Measurements from ENCODE around the gene DIPK1B. TPM values are rescaled to one million over a fixed set of nuclear protein-coding genes. Genes with fewer than 3 reads are reported as not detected.

The DIPK1B gene
- total RNA-seq, 1 experiment from 2014 or later = not detected

DNA sequence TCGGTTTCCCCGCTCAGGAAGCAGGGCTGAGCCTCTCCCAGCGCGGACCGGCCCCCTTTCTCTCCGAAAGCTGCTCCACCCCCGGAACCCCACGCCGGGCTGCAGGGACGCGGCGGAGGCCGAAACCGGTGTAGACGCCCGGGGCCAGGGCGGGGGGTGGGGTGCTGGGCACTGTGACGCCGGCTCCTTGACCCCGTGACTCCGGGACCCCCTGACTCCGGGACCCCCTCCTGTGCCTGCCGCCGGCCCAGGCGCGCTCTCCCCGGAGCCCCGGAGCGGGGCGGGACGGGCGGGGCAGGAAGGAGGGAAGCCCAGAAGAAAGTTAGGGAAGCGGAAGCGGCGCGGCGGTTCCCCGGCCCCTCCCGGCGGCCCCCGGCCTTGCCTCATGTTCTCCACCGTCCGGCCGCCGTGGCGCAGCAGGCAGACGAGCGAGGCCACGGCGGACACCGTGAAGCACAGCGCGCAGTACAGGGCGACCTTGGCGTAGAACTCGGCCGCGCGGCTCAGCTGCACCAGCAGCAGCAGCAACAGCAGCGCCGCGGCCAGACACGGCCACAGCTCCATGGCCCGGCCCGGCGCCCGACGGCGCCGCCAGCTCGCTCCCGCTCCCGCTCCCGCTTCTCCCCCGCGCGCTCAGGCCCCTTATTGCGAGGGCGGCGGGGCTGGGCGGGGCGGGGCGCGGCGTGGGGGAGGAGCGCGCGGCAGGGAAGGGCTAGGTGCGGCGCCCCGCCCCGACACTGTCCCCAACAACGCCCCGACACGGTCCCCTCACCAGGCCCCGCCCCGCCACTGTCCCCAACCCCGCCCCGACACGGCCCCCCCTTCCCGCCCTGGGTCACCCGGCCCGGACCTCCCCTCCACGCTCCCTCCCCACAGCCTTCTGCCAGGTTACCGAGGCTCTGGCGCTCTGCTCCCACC, 25.3 kb upstream of the DIPK1B start, which contains the start of gene AGPAT2:
Gene AGPAT2, minus strand, starts transcription at position 664 of the 918 bp plus-strand sequence. Its CDS starts 100 bp downstream, at position 564.
- Histone ChIP-seq H3K9me3 (replicated peaks) (0 out of 2 replicates have a peak, but pooled peaks cover 3% of the 10 kb centered on the region), H3K27ac (no peak within 1 kb of the TSS), H3K36me3 (0 out of 2 replicates have a peak, but pooled peaks cover 2% of the 10 kb centered on the region), H3K4me1 (replicated peaks) (peaks cover 10% of the 10 kb centered on the region), H3K4me3 (peak within 1 kb of the TSS; percentile 66), H3K27me3 (replicated peaks) (no peaks in the 10 kb centered on the region)
- DNase-seq (ENCODE audit: low read depth in 1 of 2, low spot score in 2 of 2) = peak; percentile 56 to 60

DNA sequence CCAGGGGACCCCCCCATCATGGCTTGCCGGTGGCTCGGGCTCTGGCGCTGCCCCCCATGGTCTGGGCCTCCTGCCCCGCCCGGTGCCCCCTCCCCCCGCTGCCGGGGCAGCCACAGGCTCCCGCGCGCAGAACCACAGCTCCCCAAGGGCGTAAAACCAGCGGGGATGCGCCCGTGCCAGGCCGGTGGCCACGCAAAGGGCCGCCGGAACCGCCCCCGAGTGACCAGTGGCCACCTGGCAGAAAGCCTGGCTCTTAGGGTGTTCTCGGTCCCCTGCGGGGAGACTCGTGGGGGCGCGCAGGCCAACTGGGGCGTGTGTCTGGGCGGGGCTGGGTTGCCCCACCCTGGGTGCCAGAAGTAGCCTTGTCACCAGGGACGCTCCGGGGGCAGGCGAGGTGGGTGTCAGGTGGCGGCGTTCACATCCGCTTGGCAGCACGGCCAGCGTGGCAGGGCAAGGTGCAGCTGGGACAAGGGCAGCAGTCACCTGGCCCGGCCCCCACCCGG, 24.6 kb upstream of the DIPK1B start:
- Histone ChIP-seq H3K36me3 (0 out of 2 replicates have a peak, but pooled peaks cover 2% of the 10 kb centered on the region), H3K4me1 (replicated peaks) (peaks cover 10% of the 10 kb centered on the region), H3K27me3 (replicated peaks) (no peaks in the 10 kb centered on the region), H3K27ac (no peak overlapping the region), H3K4me3 (no peak overlapping the region), H3K9me3 (replicated peaks) (0 out of 2 replicates have a peak, but pooled peaks cover 3% of the 10 kb centered on the region)
- no peak for DNase-seq (ENCODE audit: low read depth in 1 of 2, low spot score in 2 of 2)

DNA sequence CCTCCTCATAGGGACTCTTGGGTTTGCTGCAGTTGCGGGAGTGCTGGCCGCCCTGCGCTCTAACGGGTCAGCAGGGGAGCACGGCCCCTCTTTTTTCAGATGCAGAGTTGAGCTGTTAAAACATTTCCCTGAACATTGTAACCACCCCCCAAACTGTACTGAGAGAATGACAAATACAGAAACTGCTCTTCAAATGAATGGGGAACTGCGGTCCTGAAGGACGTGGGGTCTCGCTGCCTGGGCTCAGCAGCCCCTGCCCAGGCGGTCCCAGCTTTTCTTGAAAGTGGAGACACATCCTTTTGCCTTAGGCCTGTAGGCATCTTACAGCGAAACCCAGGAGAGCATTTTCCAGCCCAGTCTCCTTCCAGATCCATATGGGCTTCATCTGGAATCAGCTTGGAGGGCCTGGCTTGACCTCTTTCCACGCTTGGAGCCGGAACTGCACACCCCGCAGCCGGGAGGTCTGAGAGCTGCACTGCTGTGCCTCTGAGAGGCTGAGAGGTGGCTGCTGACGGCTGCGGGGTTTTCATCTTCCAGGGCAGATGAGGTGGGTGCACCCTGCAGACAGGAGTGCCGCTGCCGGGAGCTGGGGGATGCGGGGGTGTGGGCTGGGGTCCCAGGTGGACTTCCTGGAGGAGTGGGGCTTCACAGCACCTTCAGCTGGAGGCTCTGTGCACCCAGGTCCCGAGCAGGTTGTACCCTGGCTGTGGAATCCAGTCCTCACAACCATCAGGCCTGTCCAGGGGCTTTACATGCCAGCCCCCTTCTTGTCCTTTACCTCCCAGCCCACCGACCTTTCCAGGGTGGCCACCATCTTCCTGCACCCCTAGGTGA, 23.9 kb upstream of the DIPK1B start:
- H3K4me3 ChIP-seq = no peak overlapping the region
- H3K36me3 ChIP-seq = 0 out of 2 replicates have a peak, but pooled peaks cover 2% of the 10 kb centered on the region
- H3K27me3 ChIP-seq (replicated peaks) = no peaks in the 10 kb centered on the region; the same call in 1 of the 2 replicates
- DNase-seq (ENCODE audit: low read depth in 1 of 2, low spot score in 2 of 2) = no peak
- peaks cover 10% of the 10 kb centered on the region for H3K4me1 ChIP-seq (replicated peaks)
- no peak overlapping the region for H3K27ac ChIP-seq
- H3K9me3 ChIP-seq (replicated peaks) = 0 out of 2 replicates have a peak, but pooled peaks cover 3% of the 10 kb centered on the region

DNA sequence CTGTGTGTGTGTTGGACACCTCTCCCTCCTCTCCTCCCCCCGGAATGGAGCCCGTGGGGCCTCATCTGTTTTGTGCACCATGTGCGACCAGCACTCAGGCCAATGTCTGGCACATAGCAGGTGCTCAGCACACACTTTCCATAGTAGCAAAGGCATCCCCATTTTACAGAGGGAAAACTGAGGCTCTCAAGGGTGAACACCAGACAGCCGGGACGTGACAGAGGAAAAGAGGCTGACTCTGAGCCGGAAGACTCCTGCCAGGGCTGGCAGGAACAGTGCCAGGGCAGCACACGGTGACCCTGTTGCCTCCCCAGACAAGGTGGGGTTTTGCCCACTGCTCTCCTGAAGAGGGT, 23.3 kb upstream of the DIPK1B start:
- Histone ChIP-seq H3K27me3 (replicated peaks) (peaks cover 3% of the 10 kb centered on the region; the same call in 1 of the 2 replicates), H3K27ac (no peak overlapping the region), H3K9me3 (replicated peaks) (0 out of 2 replicates have a peak, but pooled peaks cover 3% of the 10 kb centered on the region), H3K4me3 (no peak overlapping the region), H3K36me3 (0 out of 2 replicates have a peak, but pooled peaks cover 2% of the 10 kb centered on the region), H3K4me1 (replicated peaks) (peaks cover 14% of the 10 kb centered on the region)
- no peak for DNase-seq (ENCODE audit: low read depth in 1 of 2, low spot score in 2 of 2)

DNA sequence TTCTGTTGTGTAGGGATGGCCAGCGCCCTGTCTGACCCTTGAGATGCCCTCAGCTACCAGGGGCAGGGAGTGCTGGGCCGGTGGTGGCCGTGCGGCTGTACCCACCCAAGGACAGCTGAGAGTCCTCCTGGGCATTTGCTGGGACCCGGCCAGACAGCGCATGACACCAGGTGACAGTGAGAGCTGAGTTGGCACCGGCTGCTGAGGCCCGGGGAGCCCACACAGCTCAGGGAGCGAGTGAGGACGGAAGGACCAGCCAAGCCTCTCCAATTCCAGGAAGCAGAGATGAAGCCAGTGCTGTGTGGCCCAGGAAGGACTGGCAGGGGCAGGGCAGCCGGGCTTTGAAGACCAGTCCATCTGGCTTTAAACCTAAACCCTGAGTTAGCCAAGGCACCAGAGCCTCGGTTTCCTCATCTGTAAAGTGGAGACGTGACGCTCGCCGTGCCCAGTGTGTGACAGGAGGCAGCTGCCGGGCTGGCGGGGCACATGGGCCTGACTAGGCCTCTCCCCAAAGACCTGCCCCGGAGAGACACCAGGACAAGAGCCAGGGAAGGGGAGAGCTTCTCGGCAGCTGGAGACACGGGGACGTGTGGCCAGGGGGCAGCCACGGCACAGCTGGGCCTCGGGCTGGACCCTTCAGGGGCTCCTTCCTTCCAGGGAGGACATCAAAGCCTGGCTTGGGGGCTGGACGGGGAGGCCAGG, 22.1 kb upstream of the DIPK1B start:
- Histone ChIP-seq H3K4me1 (replicated peaks) (peaks cover 15% of the 10 kb centered on the region), H3K36me3 (0 out of 2 replicates have a peak, but pooled peaks cover 2% of the 10 kb centered on the region), H3K27me3 (replicated peaks) (peaks cover 8% of the 10 kb centered on the region; the same call in 1 of the 2 replicates), H3K9me3 (replicated peaks) (0 out of 2 replicates have a peak, but pooled peaks cover 3% of the 10 kb centered on the region), H3K27ac (no peak overlapping the region), H3K4me3 (no peak overlapping the region)
- DNase-seq (ENCODE audit: low read depth in 1 of 2, low spot score in 2 of 2) = no peak

DNA sequence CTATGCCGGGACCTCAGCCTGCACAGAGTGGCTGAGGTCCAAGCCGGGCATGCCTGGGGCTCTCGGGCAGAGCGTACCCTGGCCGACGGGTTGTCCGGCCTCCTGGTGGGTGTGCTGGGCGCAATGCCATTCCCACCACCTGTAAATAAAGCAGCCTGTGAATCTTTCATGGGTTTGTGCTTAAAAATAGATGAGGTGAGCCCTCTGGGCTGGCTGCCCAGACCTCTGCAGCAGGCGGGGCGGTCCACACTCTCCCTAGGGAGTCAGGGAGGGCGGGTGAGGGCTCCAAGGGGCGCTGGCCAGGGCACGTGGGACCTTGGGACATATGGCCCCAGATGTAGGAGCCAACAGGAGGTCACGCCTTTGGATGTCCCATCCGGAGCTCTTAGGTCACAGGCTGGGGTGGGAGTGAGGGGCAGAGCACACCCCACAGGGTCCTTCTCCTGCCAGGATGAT, 21.5 kb upstream of the DIPK1B start:
- 0 out of 2 replicates have a peak, but pooled peaks cover 3% of the 10 kb centered on the region for H3K9me3 ChIP-seq (replicated peaks)
- peaks cover 14% of the 10 kb centered on the region for H3K4me1 ChIP-seq (replicated peaks)
- H3K27me3 ChIP-seq (replicated peaks) = peaks cover 11% of the 10 kb centered on the region; the same call in 1 of the 2 replicates
- no peak overlapping the region for H3K27ac ChIP-seq
- no peak for DNase-seq (ENCODE audit: low read depth in 1 of 2, low spot score in 2 of 2)
- H3K4me3 ChIP-seq = no peak overlapping the region
- H3K36me3 ChIP-seq = 0 out of 2 replicates have a peak, but pooled peaks cover 2% of the 10 kb centered on the region

DNA sequence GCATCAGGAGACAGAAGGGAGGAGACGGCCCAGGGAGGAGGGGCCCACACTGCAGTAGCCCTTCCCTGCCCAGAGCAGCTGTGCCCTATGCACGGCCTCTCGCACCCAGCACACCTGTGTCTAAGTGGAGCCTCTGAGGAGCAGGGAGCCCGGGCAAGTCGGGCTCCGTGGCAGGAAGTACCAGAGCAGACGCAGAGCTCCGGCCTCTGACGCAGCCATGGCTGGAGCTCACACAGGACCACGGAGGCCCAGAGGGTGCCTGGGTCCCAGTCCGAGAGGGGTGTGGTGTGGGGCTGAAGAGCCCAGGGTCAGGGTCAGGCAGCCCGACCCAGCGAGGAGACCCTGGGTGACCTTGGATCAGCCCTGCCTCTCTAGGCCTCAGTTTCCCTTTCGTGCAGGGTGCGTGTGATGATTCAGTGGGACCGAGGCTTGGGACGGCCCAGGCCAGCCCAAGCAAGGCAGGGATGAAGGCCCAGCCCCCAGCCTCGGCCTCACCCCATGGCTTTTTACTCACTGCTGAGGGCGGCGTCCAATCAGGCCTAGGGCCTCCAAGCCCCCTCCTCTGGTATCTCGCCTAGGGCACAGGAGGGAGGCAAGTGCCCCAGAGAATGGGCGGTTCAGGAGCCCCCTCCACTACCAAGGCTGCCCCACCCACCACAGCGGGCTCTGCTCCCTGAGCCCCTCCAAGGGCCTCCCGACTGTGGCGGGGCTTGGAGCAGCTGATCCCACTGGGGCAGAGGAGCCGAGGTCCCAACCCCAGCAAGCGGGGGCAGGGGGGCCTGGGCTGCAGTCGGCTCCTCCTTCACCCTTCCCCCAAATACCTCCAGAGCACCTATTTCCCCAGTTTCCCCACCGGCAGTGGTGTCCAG, 20.8 kb upstream of the DIPK1B start:
- no peak for DNase-seq (ENCODE audit: low read depth in 1 of 2, low spot score in 2 of 2)
- 0 out of 2 replicates have a peak, but pooled peaks cover under 1% of the 10 kb centered on the region for H3K9me3 ChIP-seq (replicated peaks)

DNA sequence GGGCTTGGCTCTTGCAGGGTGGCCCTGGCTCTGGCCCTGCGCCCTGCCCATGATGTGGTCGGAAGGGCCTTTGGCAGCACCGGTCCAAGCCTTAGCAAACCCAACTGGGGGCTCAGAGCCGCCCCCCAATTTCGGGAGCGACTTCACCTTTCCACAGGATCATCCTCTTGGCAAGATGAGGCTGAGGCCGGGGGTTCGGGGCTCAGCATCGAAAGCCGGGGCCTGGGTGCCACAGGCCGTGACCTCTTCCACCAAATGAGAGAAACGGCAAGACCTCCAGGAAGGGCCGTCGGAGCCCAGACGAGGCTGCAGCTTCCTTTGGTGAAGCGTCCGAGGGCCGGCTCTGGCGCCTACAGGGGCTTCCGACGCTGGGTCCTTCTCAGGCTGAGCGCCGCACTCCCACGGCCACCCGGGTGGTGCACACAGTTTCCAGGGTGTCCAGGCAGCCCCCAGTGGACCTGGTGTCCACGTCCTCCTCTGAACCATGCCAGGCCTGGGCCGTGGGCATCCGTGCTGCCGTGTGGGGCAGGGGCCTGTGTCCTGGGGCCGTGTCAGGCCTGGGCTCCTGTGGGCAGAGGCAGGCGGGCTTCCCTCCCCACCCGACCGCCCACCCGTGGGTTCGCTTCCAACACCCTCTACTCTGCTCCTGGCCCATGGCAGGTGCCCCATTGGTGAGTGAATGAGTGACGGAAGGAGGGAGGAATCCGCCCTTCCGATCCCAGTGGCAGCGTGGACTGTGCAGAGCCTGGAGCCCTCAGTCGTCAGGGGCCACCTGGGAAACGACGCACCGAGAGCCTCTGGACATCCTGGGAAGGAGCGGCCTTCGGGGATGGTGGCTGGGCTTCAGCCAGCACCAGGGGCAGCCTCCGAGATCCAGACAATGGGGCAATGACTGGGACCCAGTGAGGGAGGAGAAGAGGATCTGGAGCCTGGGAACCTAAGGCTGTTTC, 19.9 kb upstream of the DIPK1B start:
- no peaks in the 10 kb centered on the region for H3K9me3 ChIP-seq (replicated peaks)
- peaks cover 6% of the 10 kb centered on the region for H3K4me1 ChIP-seq (replicated peaks)
- peaks cover 11% of the 10 kb centered on the region; the same call in 1 of the 2 replicates for H3K27me3 ChIP-seq (replicated peaks)
- no peak overlapping the region for H3K4me3 ChIP-seq
- no peaks in the 10 kb centered on the region for H3K36me3 ChIP-seq
- H3K27ac ChIP-seq = no peak overlapping the region
- DNase-seq (ENCODE audit: low read depth in 1 of 2, low spot score in 2 of 2) = no peak

More for the DNA sequence above, 20.8 kb upstream of the DIPK1B start:
- H3K4me3 ChIP-seq = no peak overlapping the region
- H3K4me1 ChIP-seq (replicated peaks) = peaks cover 7% of the 10 kb centered on the region
- no peak overlapping the region for H3K27ac ChIP-seq
- H3K27me3 ChIP-seq (replicated peaks) = peaks cover 11% of the 10 kb centered on the region; the same call in 1 of the 2 replicates
- 0 out of 2 replicates have a peak, but pooled peaks cover 2% of the 10 kb centered on the region for H3K36me3 ChIP-seq

DNA sequence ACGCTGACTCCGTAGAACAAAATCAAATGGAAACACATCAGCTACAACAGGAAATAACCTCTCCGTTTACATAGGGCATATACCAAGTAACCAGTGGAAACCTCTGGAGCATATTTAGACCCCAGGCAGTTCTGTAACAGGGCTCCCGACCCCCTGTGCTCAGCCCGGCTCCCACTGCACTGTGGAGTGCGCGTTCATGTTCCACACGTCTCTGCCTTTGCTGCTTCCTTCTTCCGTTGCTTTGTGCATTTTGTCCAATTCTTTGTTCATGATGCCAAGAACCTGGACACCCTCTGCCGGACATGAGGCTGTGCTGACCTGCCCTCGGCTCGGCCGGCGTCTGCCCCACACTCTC, 19.3 kb upstream of the DIPK1B start:
- no peak for DNase-seq (ENCODE audit: low read depth in 1 of 2, low spot score in 2 of 2)
- peaks cover 6% of the 10 kb centered on the region for H3K4me1 ChIP-seq (replicated peaks)
- no peaks in the 10 kb centered on the region for H3K36me3 ChIP-seq
- H3K9me3 ChIP-seq (replicated peaks) = no peaks in the 10 kb centered on the region
- H3K27ac ChIP-seq = no peak overlapping the region
- peaks cover 16% of the 10 kb centered on the region; the same call in 1 of the 2 replicates for H3K27me3 ChIP-seq (replicated peaks)
- no peak overlapping the region for H3K4me3 ChIP-seq

DNA sequence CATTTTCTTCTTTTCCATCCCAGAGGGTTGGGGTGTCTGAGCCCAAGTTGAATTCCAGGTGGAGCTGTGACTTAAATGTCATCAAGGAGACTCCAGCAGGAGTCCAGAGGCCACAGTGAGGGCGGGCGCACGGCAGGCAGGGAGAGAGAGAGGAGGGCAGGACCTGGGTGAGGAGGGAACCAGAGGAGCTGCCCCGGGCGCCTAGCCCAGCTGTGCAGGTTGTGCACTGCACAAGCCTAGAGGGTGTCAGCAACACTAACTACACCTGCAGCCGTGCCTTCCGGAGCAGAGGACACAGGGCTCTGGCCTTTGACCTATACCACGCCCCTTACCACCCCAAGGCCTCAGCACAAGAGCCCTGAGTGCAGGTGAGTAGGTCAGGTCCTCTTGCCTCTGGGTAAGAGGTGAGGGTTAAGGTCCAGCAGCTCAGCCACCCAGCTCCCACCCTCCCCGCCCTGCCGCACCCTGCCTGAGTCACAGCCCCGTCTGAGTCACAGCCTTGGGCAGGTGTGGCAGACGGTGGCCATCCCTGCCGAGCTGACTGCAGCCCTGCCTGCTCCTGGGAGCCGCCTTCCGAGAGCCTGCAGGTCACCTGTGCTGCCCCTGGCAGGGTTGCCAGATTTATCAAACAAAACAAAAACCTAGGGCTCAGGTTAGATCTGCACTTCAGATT, 18.7 kb upstream of the DIPK1B start:
- H3K4me3 ChIP-seq = no peak overlapping the region
- no peak for DNase-seq (ENCODE audit: low read depth in 1 of 2, low spot score in 2 of 2)

More for the DNA sequence above, 18.7 kb upstream of the DIPK1B start:
- Histone ChIP-seq H3K27ac (no peak overlapping the region), H3K27me3 (replicated peaks) (peaks cover 16% of the 10 kb centered on the region; the same call in 1 of the 2 replicates), H3K4me1 (replicated peaks) (peaks cover 6% of the 10 kb centered on the region), H3K9me3 (replicated peaks) (no peaks in the 10 kb centered on the region), H3K36me3 (no peaks in the 10 kb centered on the region)
